Measurements from ENCODE around the gene KIF23. TPM values are rescaled to one million over a fixed set of nuclear protein-coding genes. Genes with fewer than 3 reads are reported as not detected.
A peak's percentile ranks its signal among the peaks of the same experiment; 100 is the strongest.

Gene KIF23
- polyA plus RNA-seq, 4 donors: 1.1 to 14.0 (median 6.7) TPM

DNA sequence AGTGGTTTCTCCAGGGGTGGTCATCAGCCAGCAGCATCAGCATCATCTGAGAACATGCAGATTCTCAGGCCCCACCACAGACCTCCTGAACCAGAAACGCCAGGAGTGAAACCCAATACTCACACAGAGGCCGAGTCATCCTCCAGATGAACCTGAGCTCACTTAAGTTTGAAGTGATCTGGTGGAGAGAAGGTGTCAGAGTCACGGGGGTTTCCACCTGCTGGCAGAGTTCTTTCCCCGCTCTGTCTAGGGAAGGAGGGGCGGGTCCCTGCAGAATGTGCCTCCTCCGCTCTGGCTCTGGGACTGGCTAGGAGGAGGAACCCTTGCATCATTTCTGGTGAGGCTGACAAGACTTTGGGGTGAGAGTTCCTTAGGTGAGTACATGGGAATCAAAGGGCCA is 13.3 kb upstream of the KIF23 start:
- DNase-seq: no peak
- no peak overlapping the region for H3K27ac ChIP-seq (ENCODE audit: low read depth in 1 of 3, low read length in 2 of 3)
- FAIRE-seq: no peak
- peaks cover 0 to 12% (median 0%) of the 10 kb centered on the region in 3 donors for H3K36me3 ChIP-seq (ENCODE audit: control insufficient read depth in 3 of 3, insufficient read depth in 2 of 3, low read depth in 1 of 3, low read length in 3 of 3)
- H3K27me3 ChIP-seq (ENCODE audit: control insufficient read depth in 3 of 3, insufficient read depth in 3 of 3, low read length in 3 of 3): no peaks in the 10 kb centered on the region
- no peaks in the 10 kb centered on the region for H3K9me3 ChIP-seq (ENCODE audit: control insufficient read depth in 2 of 2, insufficient read depth in 1 of 2, low read depth in 1 of 2, low read length in 1 of 2)
- peaks cover 0 to 2% (median 0%) of the 10 kb centered on the region in 3 donors for H3K4me1 ChIP-seq (ENCODE audit: control insufficient read depth in 3 of 3, insufficient read depth in 2 of 3, low read depth in 1 of 3, low read length in 2 of 3)
- 82 to 90% (median 86%) methylated on average over 6 of the region's 6 CpGs for WGBS, 3 donors
- no peak overlapping the region for H3K4me3 ChIP-seq (ENCODE audit: low read depth in 1 of 3, low read length in 3 of 3)

GRCh38 chr15:69402816-69403215 is 11.3 kb upstream of the KIF23 start:
- H3K4me3 ChIP-seq (ENCODE audit: low read depth in 1 of 3, low read length in 3 of 3): no peak overlapping the region
- peaks cover 0 to 10% (median 0%) of the 10 kb centered on the region in 3 donors for H3K36me3 ChIP-seq (ENCODE audit: control insufficient read depth in 3 of 3, insufficient read depth in 2 of 3, low read depth in 1 of 3, low read length in 3 of 3)
- no peaks in the 10 kb centered on the region for H3K27me3 ChIP-seq (ENCODE audit: control insufficient read depth in 3 of 3, insufficient read depth in 3 of 3, low read length in 3 of 3)
- DNase-seq (no peak), FAIRE-seq (no peak)
- 90 to 94% (median 92%) methylated on average over 2 of the region's 2 CpGs for WGBS, 3 donors
- peaks cover 0 to 2% (median 0%) of the 10 kb centered on the region in 3 donors for H3K4me1 ChIP-seq (ENCODE audit: control insufficient read depth in 3 of 3, insufficient read depth in 2 of 3, low read depth in 1 of 3, low read length in 2 of 3)
- H3K27ac ChIP-seq (ENCODE audit: low read depth in 1 of 3, low read length in 2 of 3): no peak overlapping the region
- no peaks in the 10 kb centered on the region for H3K9me3 ChIP-seq (ENCODE audit: control insufficient read depth in 2 of 2, insufficient read depth in 1 of 2, low read depth in 1 of 2, low read length in 1 of 2)

GRCh38 chr15:69403594-69403993 is 10.6 kb upstream of the KIF23 start:
- Histone ChIP-seq H3K9me3 (ENCODE audit: control insufficient read depth in 2 of 2, insufficient read depth in 1 of 2, low read depth in 1 of 2, low read length in 1 of 2) (no peaks in the 10 kb centered on the region), H3K4me1 (ENCODE audit: control insufficient read depth in 3 of 3, insufficient read depth in 2 of 3, low read depth in 1 of 3, low read length in 2 of 3) (peaks cover 0 to 2% (median 0%) of the 10 kb centered on the region in 3 donors), H3K27ac (ENCODE audit: low read depth in 1 of 3, low read length in 2 of 3) (no peak overlapping the region), H3K4me3 (ENCODE audit: low read depth in 1 of 3, low read length in 3 of 3) (no peak overlapping the region), H3K27me3 (ENCODE audit: control insufficient read depth in 3 of 3, insufficient read depth in 3 of 3, low read length in 3 of 3) (no peaks in the 10 kb centered on the region), H3K36me3 (ENCODE audit: control insufficient read depth in 3 of 3, insufficient read depth in 2 of 3, low read depth in 1 of 3, low read length in 3 of 3) (peaks cover 0 to 5% (median 0%) of the 10 kb centered on the region in 3 donors)
- DNase-seq (no peak), FAIRE-seq (no peak)
- WGBS, 3 donors: 70 to 93% (median 77%) methylated on average over 4 of the region's 4 CpGs

DNA sequence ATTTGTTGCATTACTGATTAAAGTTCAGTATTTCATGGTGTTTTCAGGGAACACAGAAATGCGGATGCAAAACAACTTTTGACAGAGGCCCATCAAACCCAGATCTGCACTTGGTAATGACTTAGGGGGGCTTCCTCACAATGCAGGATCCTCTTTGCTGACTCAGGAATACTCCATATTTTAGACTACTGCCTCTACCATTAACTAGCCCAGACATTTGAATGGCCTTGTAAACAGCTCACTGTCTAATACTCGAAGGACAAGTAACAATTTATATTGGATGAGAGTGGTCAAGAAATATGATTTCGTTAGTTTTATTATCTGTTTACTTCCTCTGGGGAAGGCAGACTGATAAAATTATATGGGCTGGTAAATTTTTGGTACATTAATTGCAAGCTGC is 9.0 kb upstream of the KIF23 start:
- 54 to 61% (median 59%) methylated on average over 3 of the region's 3 CpGs for WGBS, 3 donors
- Histone ChIP-seq H3K4me3 (ENCODE audit: low read depth in 1 of 3, low read length in 3 of 3) (no peak overlapping the region), H3K27ac (ENCODE audit: low read depth in 1 of 3, low read length in 2 of 3) (no peak overlapping the region), H3K36me3 (ENCODE audit: control insufficient read depth in 3 of 3, insufficient read depth in 2 of 3, low read depth in 1 of 3, low read length in 3 of 3) (peaks cover 0 to 1% (median 0%) of the 10 kb centered on the region in 3 donors), H3K9me3 (ENCODE audit: control insufficient read depth in 2 of 2, insufficient read depth in 1 of 2, low read depth in 1 of 2, low read length in 1 of 2) (no peaks in the 10 kb centered on the region), H3K4me1 (ENCODE audit: control insufficient read depth in 3 of 3, insufficient read depth in 2 of 3, low read depth in 1 of 3, low read length in 2 of 3) (peaks cover 0 to 2% (median 0%) of the 10 kb centered on the region in 3 donors), H3K27me3 (ENCODE audit: control insufficient read depth in 3 of 3, insufficient read depth in 3 of 3, low read length in 3 of 3) (no peaks in the 10 kb centered on the region)
- FAIRE-seq (no peak), DNase-seq (no peak)

DNA sequence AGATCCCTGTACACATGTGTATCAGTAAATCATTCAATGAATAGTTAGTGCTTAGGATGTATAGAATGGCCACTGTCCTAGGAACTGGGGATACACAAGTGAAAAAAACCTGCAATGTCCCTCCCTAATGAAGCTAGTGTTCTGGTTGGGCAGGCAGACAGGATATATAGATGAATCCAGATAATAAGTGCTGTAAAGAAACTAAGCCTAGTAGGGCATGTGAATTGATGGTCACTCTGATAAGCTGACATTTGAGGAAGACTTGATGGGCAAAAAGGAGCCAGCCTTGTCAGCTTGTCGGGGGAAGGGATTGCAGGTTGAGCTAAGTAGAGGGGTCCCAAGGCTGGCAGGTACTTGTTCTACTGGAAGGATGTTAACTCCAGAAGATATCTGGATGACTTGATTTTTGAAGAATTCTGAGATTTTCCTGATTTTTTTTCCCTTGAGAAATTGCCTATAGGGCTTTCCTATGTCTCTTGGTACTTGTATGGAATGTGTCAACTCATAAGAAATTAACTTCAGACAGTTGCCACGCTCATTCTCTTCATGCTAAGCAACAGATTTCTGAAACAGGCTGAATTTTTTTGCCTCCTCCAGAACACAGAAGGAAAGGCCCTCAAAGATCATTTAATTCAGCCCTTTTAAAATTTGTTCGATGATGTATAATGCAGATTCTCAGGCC is 6.3 kb upstream of the KIF23 start:
- Histone ChIP-seq H3K4me1 (ENCODE audit: control insufficient read depth in 3 of 3, insufficient read depth in 2 of 3, low read depth in 1 of 3, low read length in 2 of 3) (peaks cover 0 to 2% (median 0%) of the 10 kb centered on the region in 3 donors), H3K27me3 (ENCODE audit: control insufficient read depth in 3 of 3, insufficient read depth in 3 of 3, low read length in 3 of 3) (no peaks in the 10 kb centered on the region), H3K36me3 (ENCODE audit: control insufficient read depth in 3 of 3, insufficient read depth in 2 of 3, low read depth in 1 of 3, low read length in 3 of 3) (no peaks in the 10 kb centered on the region), H3K9me3 (ENCODE audit: control insufficient read depth in 2 of 2, insufficient read depth in 1 of 2, low read depth in 1 of 2, low read length in 1 of 2) (no peaks in the 10 kb centered on the region), H3K27ac (ENCODE audit: low read depth in 1 of 3, low read length in 2 of 3) (no peak overlapping the region), H3K4me3 (ENCODE audit: low read depth in 1 of 3, low read length in 3 of 3) (no peak overlapping the region)
- 91 to 92% (median 92%) methylated on average over 3 of the region's 3 CpGs for WGBS, 3 donors
- no peak for DNase-seq
- FAIRE-seq: no peak

- 71 to 74% (median 71%) methylated on average over 3 of the region's 3 CpGs for WGBS, 3 donors
- Histone ChIP-seq H3K27ac (ENCODE audit: low read depth in 1 of 3, low read length in 2 of 3) (no peak overlapping the region), H3K4me1 (ENCODE audit: control insufficient read depth in 3 of 3, insufficient read depth in 2 of 3, low read depth in 1 of 3, low read length in 2 of 3) (no peaks in the 10 kb centered on the region), H3K9me3 (ENCODE audit: control insufficient read depth in 2 of 2, insufficient read depth in 1 of 2, low read depth in 1 of 2, low read length in 1 of 2) (no peaks in the 10 kb centered on the region), H3K27me3 (ENCODE audit: control insufficient read depth in 3 of 3, insufficient read depth in 3 of 3, low read length in 3 of 3) (no peaks in the 10 kb centered on the region), H3K36me3 (ENCODE audit: control insufficient read depth in 3 of 3, insufficient read depth in 2 of 3, low read depth in 1 of 3, low read length in 3 of 3) (no peaks in the 10 kb centered on the region), H3K4me3 (ENCODE audit: low read depth in 1 of 3, low read length in 3 of 3) (no peak overlapping the region)
- FAIRE-seq: no peak
- no peak for DNase-seq
Measured at GRCh38 chr15:69408841-69409240, 5.3 kb upstream of the KIF23 start.

- Histone ChIP-seq H3K9me3 (ENCODE audit: control insufficient read depth in 2 of 2, insufficient read depth in 1 of 2, low read depth in 1 of 2, low read length in 1 of 2) (no peaks in the 10 kb centered on the region), H3K27ac (ENCODE audit: low read depth in 1 of 3, low read length in 2 of 3) (no peak overlapping the region), H3K27me3 (ENCODE audit: control insufficient read depth in 3 of 3, insufficient read depth in 3 of 3, low read length in 3 of 3) (no peaks in the 10 kb centered on the region), H3K4me1 (ENCODE audit: control insufficient read depth in 3 of 3, insufficient read depth in 2 of 3, low read depth in 1 of 3, low read length in 2 of 3) (no peaks in the 10 kb centered on the region), H3K36me3 (ENCODE audit: control insufficient read depth in 3 of 3, insufficient read depth in 2 of 3, low read depth in 1 of 3, low read length in 3 of 3) (no peaks in the 10 kb centered on the region), H3K4me3 (ENCODE audit: low read depth in 1 of 3, low read length in 3 of 3) (no peak overlapping the region)
- FAIRE-seq (no peak), DNase-seq (peak in 1 of 2 donors; percentile 60)
- 42 to 60% (median 48%) methylated on average over 9 of the region's 9 CpGs for WGBS, 3 donors
Measured at GRCh38 chr15:69410248-69410874, 3.8 kb upstream of the KIF23 start.

- Histone ChIP-seq H3K27me3 (ENCODE audit: control insufficient read depth in 3 of 3, insufficient read depth in 3 of 3, low read length in 3 of 3) (no peaks in the 10 kb centered on the region), H3K36me3 (ENCODE audit: control insufficient read depth in 3 of 3, insufficient read depth in 2 of 3, low read depth in 1 of 3, low read length in 3 of 3) (no peaks in the 10 kb centered on the region), H3K4me1 (ENCODE audit: control insufficient read depth in 3 of 3, insufficient read depth in 2 of 3, low read depth in 1 of 3, low read length in 2 of 3) (no peaks in the 10 kb centered on the region), H3K9me3 (ENCODE audit: control insufficient read depth in 2 of 2, insufficient read depth in 1 of 2, low read depth in 1 of 2, low read length in 1 of 2) (no peaks in the 10 kb centered on the region), H3K4me3 (ENCODE audit: low read depth in 1 of 3, low read length in 3 of 3) (no peak overlapping the region), H3K27ac (ENCODE audit: low read depth in 1 of 3, low read length in 2 of 3) (no peak overlapping the region)
- DNase-seq (no peak), FAIRE-seq (no peak)
Measured at GRCh38 chr15:69412274-69412673, 1.9 kb upstream of the KIF23 start.

All from small intestine (tissue), 7 donors.